ENCODE data around the gene LRRTM4. TPM values are rescaled to one million over a fixed set of nuclear protein-coding genes. Genes with fewer than 3 reads are reported as not detected.

LRRTM4 gene
- polyA plus RNA-seq, 1 of the 3 experiments (the other 2 are of a cell fraction), result 0.10 TPM

GRCh38 chr2:77016443-77017354 is 505.5 kb downstream of the LRRTM4 start:
- ChIA-PET POLR2A (no interaction called here), CTCF (interaction anchor here (1.4 kb wide), 1 partner anchor 9 kb away, joined by 3 read pairs; no protein-coding TSS in a partner anchor)
- H3K9me3 ChIP-seq, result no peaks in the 10 kb centered on the region
- WGBS (ENCODE audit: low lambda C conversion rate), result 43% methylated on average over 4 of the region's 4 CpGs
- H3K4me3 ChIP-seq (ENCODE audit: low read depth in 2 of 2, low read length in 1 of 2), result no peak overlapping the region
- H2AFZ ChIP-seq (ENCODE audit: low read depth), result no peak overlapping the region
- H3K9ac ChIP-seq, result no peak overlapping the region
- no peaks in the 10 kb centered on the region for H4K20me1 ChIP-seq (ENCODE audit: insufficient read depth)
- H3K9me2 ChIP-seq, result no peaks in the 10 kb centered on the region
- no peaks in the 10 kb centered on the region for H3K27me3 ChIP-seq (ENCODE audit: insufficient read depth)
- DNase-seq, result no peak
- H3K4me1 ChIP-seq (ENCODE audit: control insufficient read depth in 1 of 2, insufficient read depth in 2 of 2, low read depth in 1 of 2, low read length in 1 of 2), result no peaks in the 10 kb centered on the region; a peak in 1 of 4 replicates
- no peak overlapping the region for H3K27ac ChIP-seq (ENCODE audit: low read depth in 2 of 2, low read length in 1 of 2)
- no peaks in the 10 kb centered on the region for H3K79me2 ChIP-seq (ENCODE audit: insufficient read depth)
- no peaks in the 10 kb centered on the region for H3K36me3 ChIP-seq (replicated peaks in 1 of 2; ENCODE audit: control insufficient read depth in 1 of 2, insufficient read depth in 2 of 2, low read length in 1 of 2)
- H3K4me2 ChIP-seq, result no peak overlapping the region
- no peak for TF ChIP-seq MXI1 (IDR thresholded peaks at IDR 0.05; ENCODE audit: low read depth, low read length)
- TF ChIP-seq FOXM1 (IDR thresholded peaks at IDR 0.05; ENCODE audit: low read depth), result no peak
- TF ChIP-seq, protein P1, sequence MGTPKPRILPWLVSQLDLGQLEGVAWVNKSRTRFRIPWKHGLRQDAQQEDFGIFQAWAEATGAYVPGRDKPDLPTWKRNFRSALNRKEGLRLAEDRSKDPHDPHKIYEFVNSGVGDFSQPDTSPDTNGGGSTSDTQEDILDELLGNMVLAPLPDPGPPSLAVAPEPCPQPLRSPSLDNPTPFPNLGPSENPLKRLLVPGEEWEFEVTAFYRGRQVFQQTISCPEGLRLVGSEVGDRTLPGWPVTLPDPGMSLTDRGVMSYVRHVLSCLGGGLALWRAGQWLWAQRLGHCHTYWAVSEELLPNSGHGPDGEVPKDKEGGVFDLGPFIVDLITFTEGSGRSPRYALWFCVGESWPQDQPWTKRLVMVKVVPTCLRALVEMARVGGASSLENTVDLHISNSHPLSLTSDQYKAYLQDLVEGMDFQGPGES (IDR thresholded peaks at IDR 0.05; ENCODE audit: low read depth, low read length), result no peak
- TF ChIP-seq EZH2phosphoT487 (IDR thresholded peaks at IDR 0.05; ENCODE audit: borderline replicate concordance, low read depth), result no peak
- H3F3A ChIP-seq (replicated peaks; ENCODE audit: insufficient read depth), result no peaks in the 10 kb centered on the region

- H3K9me3 ChIP-seq, result no peaks in the 10 kb centered on the region
- H3K27ac ChIP-seq (ENCODE audit: low read depth in 2 of 2, low read length in 1 of 2), result no peak overlapping the region
- H2AFZ ChIP-seq (ENCODE audit: low read depth), result no peak overlapping the region
- no peaks in the 10 kb centered on the region for H4K20me1 ChIP-seq (ENCODE audit: insufficient read depth)
- no peak overlapping the region for H3K4me3 ChIP-seq (ENCODE audit: low read depth in 2 of 2, low read length in 1 of 2)
- TF ChIP-seq MXI1 (IDR thresholded peaks at IDR 0.05; ENCODE audit: low read depth, low read length) (no peak), SIN3A (IDR thresholded peaks at IDR 0.05; ENCODE audit: borderline replicate concordance, low read depth, low read length) (no peak), RCOR1 (IDR thresholded peaks at IDR 0.05; ENCODE audit: low read length) (no peak)
- TF ChIP-seq, protein P2, sequence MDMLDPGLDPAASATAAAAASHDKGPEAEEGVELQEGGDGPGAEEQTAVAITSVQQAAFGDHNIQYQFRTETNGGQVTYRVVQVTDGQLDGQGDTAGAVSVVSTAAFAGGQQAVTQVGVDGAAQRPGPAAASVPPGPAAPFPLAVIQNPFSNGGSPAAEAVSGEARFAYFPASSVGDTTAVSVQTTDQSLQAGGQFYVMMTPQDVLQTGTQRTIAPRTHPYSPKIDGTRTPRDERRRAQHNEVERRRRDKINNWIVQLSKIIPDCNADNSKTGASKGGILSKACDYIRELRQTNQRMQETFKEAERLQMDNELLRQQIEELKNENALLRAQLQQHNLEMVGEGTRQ (IDR thresholded peaks at IDR 0.05; ENCODE audit: borderline replicate concordance, low read depth, low read length), result no peak
- POLR2A ChIA-PET, result no interaction called here
- H3K27me3 ChIP-seq (ENCODE audit: insufficient read depth), result no peaks in the 10 kb centered on the region
- H3K4me1 ChIP-seq (ENCODE audit: control insufficient read depth in 1 of 2, insufficient read depth in 2 of 2, low read depth in 1 of 2, low read length in 1 of 2), result no peaks in the 10 kb centered on the region; a peak in 2 of 4 replicates
- CTCF ChIA-PET, result no interaction called here
- H3F3A ChIP-seq (replicated peaks; ENCODE audit: insufficient read depth), result no peaks in the 10 kb centered on the region
- 44% methylated on average over 2 of the region's 2 CpGs for WGBS (ENCODE audit: low lambda C conversion rate)
- H3K36me3 ChIP-seq (replicated peaks in 1 of 2; ENCODE audit: control insufficient read depth in 1 of 2, insufficient read depth in 2 of 2, low read length in 1 of 2), result no peaks in the 10 kb centered on the region
- DNase-seq, result no peak
- no peaks in the 10 kb centered on the region for H3K79me2 ChIP-seq (ENCODE audit: insufficient read depth)
- H3K9me2 ChIP-seq, result no peaks in the 10 kb centered on the region
- no peak overlapping the region for H3K9ac ChIP-seq
- no peak overlapping the region for H3K4me2 ChIP-seq
These were observed 508.2 kb downstream of the LRRTM4 start for GRCh38 chr2:77013953-77014352.

Measured in SK-N-SH (cell line).